Body of pancreas (tissue), 4 donors: ENCODE results near the gene HDAC8.

Source experiments
- POLR2A ChIP-seq, 3 donors: fragments of 450-650 bp; IDR thresholded peaks; one replicate each; pipeline ENCODE4 v1.6.1; 2016; ENCODE audit warnings: antibody characterized with exemption in 3 of 3, mild to moderate bottlenecking in 2 of 3
- TF ChIP-seq, protein P1 (sequence below), 7 experiments: fragments of 450-650 bp in 4 of 7; fragments of 200-600 bp in 3 of 7; sonication (generic) in 3 of 7; IDR thresholded peaks; one replicate each; pipeline ENCODE4 v1.5.1; 2016 to 2019; ENCODE audit warnings: antibody characterized with exemption in 7 of 7

- TF ChIP-seq, protein P1, sequence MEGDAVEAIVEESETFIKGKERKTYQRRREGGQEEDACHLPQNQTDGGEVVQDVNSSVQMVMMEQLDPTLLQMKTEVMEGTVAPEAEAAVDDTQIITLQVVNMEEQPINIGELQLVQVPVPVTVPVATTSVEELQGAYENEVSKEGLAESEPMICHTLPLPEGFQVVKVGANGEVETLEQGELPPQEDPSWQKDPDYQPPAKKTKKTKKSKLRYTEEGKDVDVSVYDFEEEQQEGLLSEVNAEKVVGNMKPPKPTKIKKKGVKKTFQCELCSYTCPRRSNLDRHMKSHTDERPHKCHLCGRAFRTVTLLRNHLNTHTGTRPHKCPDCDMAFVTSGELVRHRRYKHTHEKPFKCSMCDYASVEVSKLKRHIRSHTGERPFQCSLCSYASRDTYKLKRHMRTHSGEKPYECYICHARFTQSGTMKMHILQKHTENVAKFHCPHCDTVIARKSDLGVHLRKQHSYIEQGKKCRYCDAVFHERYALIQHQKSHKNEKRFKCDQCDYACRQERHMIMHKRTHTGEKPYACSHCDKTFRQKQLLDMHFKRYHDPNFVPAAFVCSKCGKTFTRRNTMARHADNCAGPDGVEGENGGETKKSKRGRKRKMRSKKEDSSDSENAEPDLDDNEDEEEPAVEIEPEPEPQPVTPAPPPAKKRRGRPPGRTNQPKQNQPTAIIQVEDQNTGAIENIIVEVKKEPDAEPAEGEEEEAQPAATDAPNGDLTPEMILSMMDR (IDR thresholded peaks at IDR 0.05) = no peak
- no peak for TF ChIP-seq POLR2A (IDR thresholded peaks at IDR 0.05)
Observed at GRCh38 chrX:72365126-72365525, 207.5 kb downstream of the HDAC8 start.
